H1 (cell line): ENCODE measurements around the gene INSIG1.

Experiments
- GABPA ChIP-seq: IDR thresholded peaks from 2 replicates; pipeline ENCODE4 v1.6.1; 2011; ENCODE audit warnings: mild to moderate bottlenecking, low read length, moderate library complexity, borderline replicate concordance; ENCODE audit not compliant: insufficient read depth
- POLR2A ChIP-seq, 2 experiments: IDR thresholded peaks; 1 replicate in 1 of 2; 2 replicates in 1 of 2; pipeline ENCODE4 v1.6.1; 2011; ENCODE audit warnings: low read depth in 2 of 2, low read length in 2 of 2, mild to moderate bottlenecking in 2 of 2; ENCODE audit errors: control extremely low read depth in 1 of 2
- RBBP5 ChIP-seq: IDR thresholded peaks from 2 replicates; pipeline ENCODE4 v1.7.1; 2012; ENCODE audit warnings: low read depth, mild to moderate bottlenecking, inconsistent platforms, low read length, moderate library complexity, borderline replicate concordance
- TF ChIP-seq, protein P1 (sequence below): fragments of 300-600 bp; sonication (generic); IDR thresholded peaks from 2 replicates; pipeline ENCODE4 v1.7.1; 2012; ENCODE audit warnings: low read length, moderate library complexity, mild to moderate bottlenecking, inconsistent platforms; ENCODE audit not compliant: insufficient replicate concordance
- TF ChIP-seq, protein P2 (sequence below), 3 experiments: IDR thresholded peaks; 1 replicate in 2 of 3; 2 replicates in 1 of 3; pipeline versions ENCODE4 v1.5.1 to v1.6.1; 2011; ENCODE audit warnings: low read length in 3 of 3, mild to moderate bottlenecking in 3 of 3, inconsistent platforms in 2 of 3, low read depth in 1 of 3, moderate library complexity in 1 of 3; ENCODE audit not compliant: insufficient read depth in 1 of 3; ENCODE audit errors: control extremely low read depth in 1 of 3
- TF ChIP-seq, protein P3 (sequence below): IDR thresholded peaks from 2 replicates; pipeline ENCODE4 v1.6.1; 2011; ENCODE audit warnings: low read length, improper control_type of control experiment

DNA sequence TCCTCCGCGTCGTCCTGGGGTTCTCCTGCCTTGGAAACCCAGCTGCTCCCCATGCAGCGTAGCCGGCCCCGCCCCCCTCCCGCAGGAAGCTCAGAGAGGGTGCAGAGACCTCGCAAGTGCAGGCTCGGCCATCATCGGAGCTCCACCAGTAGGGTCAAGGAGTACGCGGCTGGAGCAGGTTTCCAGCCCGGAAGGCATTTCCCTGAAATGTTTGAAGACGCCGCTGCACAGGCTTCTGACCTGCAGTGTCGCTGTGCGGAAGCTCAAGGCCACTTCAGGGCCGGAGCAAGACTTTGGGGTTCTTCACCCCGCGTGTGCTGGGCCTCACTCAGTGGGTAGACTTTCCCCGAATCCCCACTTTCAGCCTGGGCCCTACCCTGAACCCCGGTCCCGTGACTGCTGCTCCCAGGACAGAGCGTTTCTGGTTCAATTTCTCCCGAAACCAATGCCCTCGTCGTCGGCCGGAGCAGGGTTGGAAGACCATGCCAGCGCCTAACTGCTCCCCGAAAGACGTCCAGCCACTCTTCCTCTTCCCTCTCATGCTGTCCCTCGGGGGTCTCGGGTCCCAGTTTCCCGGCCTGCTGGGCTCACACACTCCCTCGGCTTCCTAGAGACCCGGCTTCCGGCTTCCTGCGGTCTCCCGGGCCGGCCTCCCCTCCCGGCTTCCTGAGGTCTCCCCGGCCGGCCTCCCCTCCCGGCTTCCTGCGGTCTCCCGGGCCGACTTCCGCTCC is 52.1 kb downstream of the INSIG1 start:
- TF ChIP-seq, protein P1, sequence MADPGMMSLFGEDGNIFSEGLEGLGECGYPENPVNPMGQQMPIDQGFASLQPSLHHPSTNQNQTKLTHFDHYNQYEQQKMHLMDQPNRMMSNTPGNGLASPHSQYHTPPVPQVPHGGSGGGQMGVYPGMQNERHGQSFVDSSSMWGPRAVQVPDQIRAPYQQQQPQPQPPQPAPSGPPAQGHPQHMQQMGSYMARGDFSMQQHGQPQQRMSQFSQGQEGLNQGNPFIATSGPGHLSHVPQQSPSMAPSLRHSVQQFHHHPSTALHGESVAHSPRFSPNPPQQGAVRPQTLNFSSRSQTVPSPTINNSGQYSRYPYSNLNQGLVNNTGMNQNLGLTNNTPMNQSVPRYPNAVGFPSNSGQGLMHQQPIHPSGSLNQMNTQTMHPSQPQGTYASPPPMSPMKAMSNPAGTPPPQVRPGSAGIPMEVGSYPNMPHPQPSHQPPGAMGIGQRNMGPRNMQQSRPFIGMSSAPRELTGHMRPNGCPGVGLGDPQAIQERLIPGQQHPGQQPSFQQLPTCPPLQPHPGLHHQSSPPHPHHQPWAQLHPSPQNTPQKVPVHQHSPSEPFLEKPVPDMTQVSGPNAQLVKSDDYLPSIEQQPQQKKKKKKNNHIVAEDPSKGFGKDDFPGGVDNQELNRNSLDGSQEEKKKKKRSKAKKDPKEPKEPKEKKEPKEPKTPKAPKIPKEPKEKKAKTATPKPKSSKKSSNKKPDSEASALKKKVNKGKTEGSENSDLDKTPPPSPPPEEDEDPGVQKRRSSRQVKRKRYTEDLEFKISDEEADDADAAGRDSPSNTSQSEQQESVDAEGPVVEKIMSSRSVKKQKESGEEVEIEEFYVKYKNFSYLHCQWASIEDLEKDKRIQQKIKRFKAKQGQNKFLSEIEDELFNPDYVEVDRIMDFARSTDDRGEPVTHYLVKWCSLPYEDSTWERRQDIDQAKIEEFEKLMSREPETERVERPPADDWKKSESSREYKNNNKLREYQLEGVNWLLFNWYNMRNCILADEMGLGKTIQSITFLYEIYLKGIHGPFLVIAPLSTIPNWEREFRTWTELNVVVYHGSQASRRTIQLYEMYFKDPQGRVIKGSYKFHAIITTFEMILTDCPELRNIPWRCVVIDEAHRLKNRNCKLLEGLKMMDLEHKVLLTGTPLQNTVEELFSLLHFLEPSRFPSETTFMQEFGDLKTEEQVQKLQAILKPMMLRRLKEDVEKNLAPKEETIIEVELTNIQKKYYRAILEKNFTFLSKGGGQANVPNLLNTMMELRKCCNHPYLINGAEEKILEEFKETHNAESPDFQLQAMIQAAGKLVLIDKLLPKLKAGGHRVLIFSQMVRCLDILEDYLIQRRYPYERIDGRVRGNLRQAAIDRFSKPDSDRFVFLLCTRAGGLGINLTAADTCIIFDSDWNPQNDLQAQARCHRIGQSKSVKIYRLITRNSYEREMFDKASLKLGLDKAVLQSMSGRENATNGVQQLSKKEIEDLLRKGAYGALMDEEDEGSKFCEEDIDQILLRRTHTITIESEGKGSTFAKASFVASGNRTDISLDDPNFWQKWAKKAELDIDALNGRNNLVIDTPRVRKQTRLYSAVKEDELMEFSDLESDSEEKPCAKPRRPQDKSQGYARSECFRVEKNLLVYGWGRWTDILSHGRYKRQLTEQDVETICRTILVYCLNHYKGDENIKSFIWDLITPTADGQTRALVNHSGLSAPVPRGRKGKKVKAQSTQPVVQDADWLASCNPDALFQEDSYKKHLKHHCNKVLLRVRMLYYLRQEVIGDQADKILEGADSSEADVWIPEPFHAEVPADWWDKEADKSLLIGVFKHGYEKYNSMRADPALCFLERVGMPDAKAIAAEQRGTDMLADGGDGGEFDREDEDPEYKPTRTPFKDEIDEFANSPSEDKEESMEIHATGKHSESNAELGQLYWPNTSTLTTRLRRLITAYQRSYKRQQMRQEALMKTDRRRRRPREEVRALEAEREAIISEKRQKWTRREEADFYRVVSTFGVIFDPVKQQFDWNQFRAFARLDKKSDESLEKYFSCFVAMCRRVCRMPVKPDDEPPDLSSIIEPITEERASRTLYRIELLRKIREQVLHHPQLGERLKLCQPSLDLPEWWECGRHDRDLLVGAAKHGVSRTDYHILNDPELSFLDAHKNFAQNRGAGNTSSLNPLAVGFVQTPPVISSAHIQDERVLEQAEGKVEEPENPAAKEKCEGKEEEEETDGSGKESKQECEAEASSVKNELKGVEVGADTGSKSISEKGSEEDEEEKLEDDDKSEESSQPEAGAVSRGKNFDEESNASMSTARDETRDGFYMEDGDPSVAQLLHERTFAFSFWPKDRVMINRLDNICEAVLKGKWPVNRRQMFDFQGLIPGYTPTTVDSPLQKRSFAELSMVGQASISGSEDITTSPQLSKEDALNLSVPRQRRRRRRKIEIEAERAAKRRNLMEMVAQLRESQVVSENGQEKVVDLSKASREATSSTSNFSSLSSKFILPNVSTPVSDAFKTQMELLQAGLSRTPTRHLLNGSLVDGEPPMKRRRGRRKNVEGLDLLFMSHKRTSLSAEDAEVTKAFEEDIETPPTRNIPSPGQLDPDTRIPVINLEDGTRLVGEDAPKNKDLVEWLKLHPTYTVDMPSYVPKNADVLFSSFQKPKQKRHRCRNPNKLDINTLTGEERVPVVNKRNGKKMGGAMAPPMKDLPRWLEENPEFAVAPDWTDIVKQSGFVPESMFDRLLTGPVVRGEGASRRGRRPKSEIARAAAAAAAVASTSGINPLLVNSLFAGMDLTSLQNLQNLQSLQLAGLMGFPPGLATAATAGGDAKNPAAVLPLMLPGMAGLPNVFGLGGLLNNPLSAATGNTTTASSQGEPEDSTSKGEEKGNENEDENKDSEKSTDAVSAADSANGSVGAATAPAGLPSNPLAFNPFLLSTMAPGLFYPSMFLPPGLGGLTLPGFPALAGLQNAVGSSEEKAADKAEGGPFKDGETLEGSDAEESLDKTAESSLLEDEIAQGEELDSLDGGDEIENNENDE = no peak
- TF ChIP-seq, protein P2, sequence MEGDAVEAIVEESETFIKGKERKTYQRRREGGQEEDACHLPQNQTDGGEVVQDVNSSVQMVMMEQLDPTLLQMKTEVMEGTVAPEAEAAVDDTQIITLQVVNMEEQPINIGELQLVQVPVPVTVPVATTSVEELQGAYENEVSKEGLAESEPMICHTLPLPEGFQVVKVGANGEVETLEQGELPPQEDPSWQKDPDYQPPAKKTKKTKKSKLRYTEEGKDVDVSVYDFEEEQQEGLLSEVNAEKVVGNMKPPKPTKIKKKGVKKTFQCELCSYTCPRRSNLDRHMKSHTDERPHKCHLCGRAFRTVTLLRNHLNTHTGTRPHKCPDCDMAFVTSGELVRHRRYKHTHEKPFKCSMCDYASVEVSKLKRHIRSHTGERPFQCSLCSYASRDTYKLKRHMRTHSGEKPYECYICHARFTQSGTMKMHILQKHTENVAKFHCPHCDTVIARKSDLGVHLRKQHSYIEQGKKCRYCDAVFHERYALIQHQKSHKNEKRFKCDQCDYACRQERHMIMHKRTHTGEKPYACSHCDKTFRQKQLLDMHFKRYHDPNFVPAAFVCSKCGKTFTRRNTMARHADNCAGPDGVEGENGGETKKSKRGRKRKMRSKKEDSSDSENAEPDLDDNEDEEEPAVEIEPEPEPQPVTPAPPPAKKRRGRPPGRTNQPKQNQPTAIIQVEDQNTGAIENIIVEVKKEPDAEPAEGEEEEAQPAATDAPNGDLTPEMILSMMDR (IDR thresholded peaks at IDR 0.05; ENCODE audit: control extremely low read depth in 1 of 3, insufficient read depth in 1 of 3, low read depth in 1 of 3, low read length in 3 of 3) = no peak
- TF ChIP-seq, protein P3, sequence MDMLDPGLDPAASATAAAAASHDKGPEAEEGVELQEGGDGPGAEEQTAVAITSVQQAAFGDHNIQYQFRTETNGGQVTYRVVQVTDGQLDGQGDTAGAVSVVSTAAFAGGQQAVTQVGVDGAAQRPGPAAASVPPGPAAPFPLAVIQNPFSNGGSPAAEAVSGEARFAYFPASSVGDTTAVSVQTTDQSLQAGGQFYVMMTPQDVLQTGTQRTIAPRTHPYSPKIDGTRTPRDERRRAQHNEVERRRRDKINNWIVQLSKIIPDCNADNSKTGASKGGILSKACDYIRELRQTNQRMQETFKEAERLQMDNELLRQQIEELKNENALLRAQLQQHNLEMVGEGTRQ = no peak
- TF ChIP-seq GABPA (no peak), POLR2A (IDR thresholded peaks at IDR 0.05; ENCODE audit: control extremely low read depth in 1 of 2, low read depth in 2 of 2, low read length in 2 of 2) (no peak), RBBP5 (no peak)
